Muscle of leg (tissue), 11 donors: Measurements from ENCODE around the gene DST. TPM values are rescaled to one million over a fixed set of nuclear protein-coding genes. Genes with fewer than 3 reads are reported as not detected.

Source experiments
- DNase-seq: peaks from one replicate; pipeline ENCODE4 v3.0.0; 2013
- H3K27ac ChIP-seq: one replicate; pipeline ENCODE4 v1.5.1; 2013; ENCODE audit warnings: mild to moderate bottlenecking, low read length, control low read depth
- H3K27me3 ChIP-seq: one replicate; pipeline ENCODE4 v1.6.1; 2013; ENCODE audit warnings: low read length; ENCODE audit not compliant: control insufficient read depth, insufficient read depth
- H3K36me3 ChIP-seq: one replicate; pipeline ENCODE4 v1.6.1; 2013; ENCODE audit warnings: low read length; ENCODE audit not compliant: control insufficient read depth, insufficient read depth
- H3K4me1 ChIP-seq: one replicate; pipeline ENCODE4 v1.6.1; 2013; ENCODE audit warnings: low read length; ENCODE audit not compliant: control insufficient read depth, insufficient read depth
- H3K4me3 ChIP-seq: one replicate; pipeline ENCODE4 v1.5.1; 2013; ENCODE audit warnings: low read length, control low read depth
- H3K9me3 ChIP-seq: replicated peaks from 2 replicates; pipeline ENCODE4 v1.6.1; 2013; ENCODE audit warnings: low read depth, low read length; ENCODE audit not compliant: control insufficient read depth
- WGBS: methylation state at CpG from one replicate; pipeline ENCODE4 v1.1.5; 2013; ENCODE audit warnings: missing lambda C conversion rate; ENCODE audit not compliant: insufficient coverage; 5-methylcytosine and 5-hydroxymethylcytosine counted together
- polyA plus RNA-seq, 8 donors: library from polyadenylated mRNA; unstranded; fragments of 120-200 nt; gene quantifications; one replicate each; pipeline versions ENCODE4 v1.2.1 to v1.2.3, GENCODE V29; 2013; ENCODE audit warnings: inconsistent platforms in 1 of 8, low replicate concordance in 1 of 8; ENCODE audit not compliant: insufficient read length in 8 of 8, insufficient read depth in 1 of 8
- total RNA-seq: library from RNA; stranded (reverse); fragments of 120-200 nt; gene quantifications from one replicate; pipeline ENCODE4 v1.2.4, GENCODE V29; 2013

The DST gene
- total and polyA plus RNA-seq, 9 donors = 154 to 219 (median 179) TPM

- Histone ChIP-seq H3K4me1 (peaks cover 2% of the 10 kb centered on the region), H3K36me3 (peaks cover 34% of the 10 kb centered on the region)
- WGBS = no CpG with 5 or more reads among the region's 1 CpG
Measured at GRCh38 chr6:56478202-56478601, 164.5 kb downstream of the DST start.

GRCh38 chr6:56477241-56477640 is 165.4 kb downstream of the DST start:
- H3K27ac ChIP-seq = no peak overlapping the region
- no peak for DNase-seq
- no peaks in the 10 kb centered on the region for H3K9me3 ChIP-seq
- no CpG with 5 or more reads among the region's 5 CpGs for WGBS
- H3K4me1 ChIP-seq = peaks cover 2% of the 10 kb centered on the region
- no peaks in the 10 kb centered on the region for H3K27me3 ChIP-seq
- H3K4me3 ChIP-seq = no peak overlapping the region
- peaks cover 34% of the 10 kb centered on the region for H3K36me3 ChIP-seq

More at GRCh38 chr6:56478202-56478601, 164.5 kb downstream of the DST start:
- no peaks in the 10 kb centered on the region for H3K9me3 ChIP-seq
- no peaks in the 10 kb centered on the region for H3K27me3 ChIP-seq
- no peak overlapping the region for H3K4me3 ChIP-seq
- no peak for DNase-seq
- H3K27ac ChIP-seq = no peak overlapping the region

- Histone ChIP-seq H3K27me3 (no peaks in the 10 kb centered on the region), H3K27ac (no peak overlapping the region), H3K4me3 (no peak overlapping the region), H3K4me1 (peaks cover 2% of the 10 kb centered on the region), H3K36me3 (peaks cover 38% of the 10 kb centered on the region), H3K9me3 (no peaks in the 10 kb centered on the region)
- 64% methylated on average over 3 of the region's 4 CpGs for WGBS
- DNase-seq = peak; percentile 42
Measured at GRCh38 chr6:56475736-56476457, 166.8 kb downstream of the DST start.

- WGBS = no CpG with 5 or more reads among the region's 1 CpG
- no peak for DNase-seq
- H3K36me3 ChIP-seq = peaks cover 37% of the 10 kb centered on the region
Measured at GRCh38 chr6:56474532-56474931, 168.2 kb downstream of the DST start.

GRCh38 chr6:56463443-56463842 is 179.2 kb downstream of the DST start:
- no peak overlapping the region for H3K4me3 ChIP-seq
- no peak for DNase-seq
- H3K27ac ChIP-seq = no peak overlapping the region
- H3K27me3 ChIP-seq = no peaks in the 10 kb centered on the region
- H3K4me1 ChIP-seq = no peaks in the 10 kb centered on the region
- H3K36me3 ChIP-seq = peaks cover 47% of the 10 kb centered on the region
- 98% methylated on average over 8 of the region's 13 CpGs for WGBS
- no peaks in the 10 kb centered on the region for H3K9me3 ChIP-seq

More at GRCh38 chr6:56474532-56474931, 168.2 kb downstream of the DST start:
- H3K4me3 ChIP-seq = no peak overlapping the region
- H3K4me1 ChIP-seq = peaks cover 2% of the 10 kb centered on the region
- no peak overlapping the region for H3K27ac ChIP-seq
- no peaks in the 10 kb centered on the region for H3K9me3 ChIP-seq
- no peaks in the 10 kb centered on the region for H3K27me3 ChIP-seq

- no peaks in the 10 kb centered on the region for H3K9me3 ChIP-seq
- H3K4me3 ChIP-seq = no peak overlapping the region
- 71% methylated on average over 6 of the region's 13 CpGs for WGBS
- no peak for DNase-seq
- H3K27ac ChIP-seq = no peak overlapping the region
- no peaks in the 10 kb centered on the region for H3K27me3 ChIP-seq
- H3K36me3 ChIP-seq = peaks cover 41% of the 10 kb centered on the region
- H3K4me1 ChIP-seq = no peaks in the 10 kb centered on the region
Measured at GRCh38 chr6:56459030-56459805, 183.5 kb downstream of the DST start.

- no peak for DNase-seq
- Histone ChIP-seq H3K27ac (no peak overlapping the region), H3K4me1 (no peaks in the 10 kb centered on the region), H3K4me3 (no peak overlapping the region), H3K9me3 (no peaks in the 10 kb centered on the region), H3K36me3 (peaks cover 34% of the 10 kb centered on the region), H3K27me3 (no peaks in the 10 kb centered on the region)
- 43% methylated on average over 1 of the region's 5 CpGs for WGBS
Measured at GRCh38 chr6:56458324-56458884, 184.3 kb downstream of the DST start.

GRCh38 chr6:56456785-56457184 is 185.9 kb downstream of the DST start:
- no peaks in the 10 kb centered on the region for H3K4me1 ChIP-seq
- H3K27ac ChIP-seq = no peak overlapping the region
- no peak for DNase-seq
- H3K36me3 ChIP-seq = peaks cover 24% of the 10 kb centered on the region
- H3K27me3 ChIP-seq = no peaks in the 10 kb centered on the region
- WGBS = no CpG with 5 or more reads among the region's 2 CpGs
- no peak overlapping the region for H3K4me3 ChIP-seq
- no peaks in the 10 kb centered on the region for H3K9me3 ChIP-seq

GRCh38 chr6:56450882-56451739 is 191.6 kb downstream of the DST start:
- Histone ChIP-seq H3K9me3 (no peaks in the 10 kb centered on the region), H3K4me1 (peaks cover 8% of the 10 kb centered on the region), H3K27ac (peak overlapping the region; percentile 49), H3K36me3 (no peaks in the 10 kb centered on the region), H3K4me3 (no peak overlapping the region), H3K27me3 (no peaks in the 10 kb centered on the region)
- 33% methylated on average over 1 of the region's 2 CpGs for WGBS
- peak; percentile 73 for DNase-seq
